ENCODE measurements around the gene RAMP1.

- no peak for TF ChIP-seq FOXK2 (IDR thresholded peaks at IDR 0.05)
- TF ChIP-seq ELF4 (IDR thresholded peaks at IDR 0.05) = no peak
- TF ChIP-seq CTBP1 (IDR thresholded peaks at IDR 0.05; ENCODE audit: borderline replicate concordance) = no peak
- TF ChIP-seq FOXM1 (IDR thresholded peaks at IDR 0.05; ENCODE audit: borderline replicate concordance) = no peak
- TF ChIP-seq LEF1 (IDR thresholded peaks at IDR 0.05; ENCODE audit: borderline replicate concordance) = no peak
- TF ChIP-seq FOXA1 (IDR thresholded peaks at IDR 0.05) = no peak
- no peak for TF ChIP-seq TARDBP (IDR thresholded peaks at IDR 0.05)
- no peak for TF ChIP-seq SUZ12 (IDR thresholded peaks at IDR 0.05)
Observed at GRCh38 chr2:237904831-237905599, 45.6 kb downstream of the RAMP1 start.

Measured in HEK293T (cell line).